K562 (cell line): ENCODE data around the gene VPS37B. TPM values are rescaled to one million over a fixed set of nuclear protein-coding genes. Genes with fewer than 3 reads are reported as not detected.

ENCODE experiments used
- ATAC-seq: fragments of 200-7000 bp; cut with Tn5 transposase; 3 replicates; pipeline ENCODE4 v1.9.1; 2020; ENCODE audit warnings: moderate library complexity
- BruUV-seq: library from RNA; stranded (reverse); fragments of 400-500 nt; replicated peaks from 2 replicates; lab custom pipeline; 2021; lab: Mats Ljungman, UMichigan
- CTCF ChIA-PET: fragments of 300-600 bp; formaldehyde crosslinking; extraction: SDS; loops from one replicate; lab custom pipeline; 2021; ENCODE audit warnings: low intra/inter-chr PET ratio; lab: Yijun Ruan, JAX
- POLR2A ChIA-PET: fragments of 300-600, 350-650 bp; sonication (Branson Sonifier 250); formaldehyde crosslinking; extraction: SDS; loops from one replicate; lab custom pipeline; 2021; ENCODE audit warnings: antibody characterized with exemption, inconsistent platforms; lab: Yijun Ruan, JAX
- DNase-seq, 4 experiments: peaks; one replicate each; pipeline versions ENCODE4 v3.0.0 to v3.0.0-alpha.2; 2011 to 2018; ENCODE audit warnings: low spot score in 3 of 4, mixed read lengths in 3 of 4; ENCODE audit errors: extremely low read depth in 1 of 4
- FAIRE-seq: peaks from 2 replicates; lab custom pipeline; 2011; peaks lifted over from hg19 to GRCh38; lab: Jason Lieb, UNC
- H2AFZ ChIP-seq: 2 replicates; pipeline ENCODE4 v1.6.0; 2011; ENCODE audit warnings: low read depth, low read length, control low read depth, inconsistent platforms
- H3K27ac ChIP-seq: fragments of 200-600 bp; 3 replicates; pipeline ENCODE4 v1.8.0; 2011; ENCODE audit warnings: low read depth, mild to moderate bottlenecking, control low read depth, inconsistent platforms, low read length, moderate library complexity, mixed read lengths; ENCODE audit errors: extremely low read depth
- H3K27me3 ChIP-seq, 2 experiments: fragments of 300-600 bp in 1 of 2; 2 replicates in 1 of 2; 3 replicates in 1 of 2; pipeline versions ENCODE4 v1.6.0 to v1.8.0; 2011; ENCODE audit warnings: inconsistent platforms in 2 of 2, low read length in 2 of 2, mild to moderate bottlenecking in 1 of 2, mixed read lengths in 1 of 2, moderate library complexity in 1 of 2; ENCODE audit not compliant: control insufficient read depth in 2 of 2, insufficient read depth in 2 of 2
- H3K36me3 ChIP-seq: fragments of 300-600 bp; 3 replicates; pipeline ENCODE4 v1.8.0; 2011; ENCODE audit warnings: mild to moderate bottlenecking, low read length, inconsistent platforms; ENCODE audit not compliant: control insufficient read depth, insufficient read depth
- H3K4me1 ChIP-seq, 2 experiments: fragments of 200-600 bp in 1 of 2; replicated peaks in 1 of 2; 2 replicates in 1 of 2; 3 replicates in 1 of 2; pipeline versions ENCODE4 v1.5.1 to v1.8.0; 2011; ENCODE audit warnings: inconsistent platforms in 2 of 2, low read length in 2 of 2, mild to moderate bottlenecking in 1 of 2, mixed read lengths in 1 of 2, moderate library complexity in 1 of 2; ENCODE audit not compliant: control insufficient read depth in 2 of 2, insufficient read depth in 2 of 2
- H3K4me2 ChIP-seq: 2 replicates; pipeline ENCODE4 v1.6.1; 2011; ENCODE audit warnings: low read length, control low read depth, inconsistent platforms, mixed read lengths; ENCODE audit not compliant: insufficient read depth
- H3K4me3 ChIP-seq: fragments of 200-600 bp; sonication (generic), shearing (Covaris generic); 2 replicates; pipeline ENCODE4 v1.5.1; 2016; ENCODE audit warnings: control low read depth, inconsistent platforms
- H3K79me2 ChIP-seq: fragments of 200-600 bp; 3 replicates; pipeline ENCODE4 v1.8.0; 2011; ENCODE audit warnings: low read length, inconsistent platforms; ENCODE audit not compliant: control insufficient read depth, insufficient read depth
- H3K9ac ChIP-seq, 2 experiments: 2 replicates each; pipeline versions ENCODE4 v1.6.0 to v1.6.1; 2011; ENCODE audit warnings: low read depth in 2 of 2, low read length in 2 of 2, control low read depth in 1 of 2, inconsistent platforms in 1 of 2, mild to moderate bottlenecking in 1 of 2, mixed read lengths in 1 of 2; ENCODE audit not compliant: insufficient read depth in 1 of 2
- H3K9me1 ChIP-seq: one replicate; pipeline ENCODE4 v1.6.0; 2011; ENCODE audit warnings: inconsistent platforms, mild to moderate bottlenecking, low read length, moderate library complexity; ENCODE audit not compliant: control insufficient read depth, insufficient read depth
- H3K9me3 ChIP-seq: replicated peaks from 2 replicates; pipeline ENCODE4 v1.5.1; 2011; ENCODE audit warnings: low read depth, low read length, inconsistent platforms; ENCODE audit not compliant: control insufficient read depth, insufficient read depth
- H4K20me1 ChIP-seq: replicated peaks from 2 replicates; pipeline ENCODE4 v1.6.1; 2011; ENCODE audit warnings: low read length, inconsistent platforms, mixed read lengths; ENCODE audit not compliant: control insufficient read depth, insufficient read depth
- POLR2G ChIP-seq: fragments of 200-400 bp; formaldehyde crosslinking; IDR thresholded peaks from 2 replicates; pipeline ENCODE4 v1.6.1; 2017; ENCODE audit warnings: low read depth, mild to moderate bottlenecking, antibody characterized with exemption, low read length, moderate library complexity
- SRSF9 ChIP-seq: fragments of 200-400 bp; formaldehyde crosslinking; IDR thresholded peaks from 2 replicates; pipeline ENCODE4 v1.6.1; 2017; ENCODE audit warnings: low read depth, low read length, borderline replicate concordance
- ZFX ChIP-seq: sonication (generic); formaldehyde crosslinking; IDR thresholded peaks from 2 replicates; pipeline ENCODE4 v1.8.0; 2022; ENCODE audit warnings: mild to moderate bottlenecking, missing genetic modification reagents, moderate library complexity
- WGBS: fragments of 100-300 bp; shearing (Covaris generic); methylation state at CpG from one replicate; pipeline ENCODE4 v1.1.6; 2016; ENCODE audit warnings: low coverage, mixed read lengths; ENCODE audit not compliant: insufficient coverage; ENCODE audit errors: missing lambda C conversion rate; 5-methylcytosine and 5-hydroxymethylcytosine counted together
- in situ Hi-C: fragments of 300-500 bp; cut with MboI; formaldehyde crosslinking; loops from 4 replicates; pipeline ENCODE4 v1.15.0; 2018; ENCODE audit warnings: inconsistent platforms, mixed read lengths
- intact Hi-C: fragments of 100-400 bp; cut with micrococcal nuclease; formaldehyde crosslinking; loops from 2 replicates; pipeline ENCODE4 v1.14.2; 2022
- polyA plus RNA-seq, 8 experiments: library from polyadenylated mRNA; depleted of rRNA in 4 of 8; stranded (reverse) in 5 of 8; unstranded in 3 of 8; fragments of >200 nt; fragmentation: Nextera tagmentation in 2 of 8; fragmentation: Illumina TruSeq in 1 of 8; extraction: Ambion mirVana in 2 of 8; extraction: Trizol in 1 of 8; gene quantifications; 2 replicates each; pipeline versions ENCODE4 v1.2.1 to v1.2.3, GENCODE V29; 2011 to 2014; ENCODE audit warnings: inconsistent platforms in 1 of 8, missing spikeins in 1 of 8
- total RNA-seq, 7 experiments: library from RNA; depleted of rRNA in 6 of 7; stranded (reverse); fragments of >200 nt in 6 of 7; fragmentation: Illumina TruSeq in 2 of 7; extraction: Trizol in 2 of 7; gene quantifications; 2 replicates each; pipeline versions ENCODE4 v1.2.1 to v1.2.3, GENCODE V29; 2011 to 2021; ENCODE audit warnings: low replicate concordance in 1 of 7
- TF ChIP-seq, protein P1 (sequence below): fragments of 250-450 bp; sonication (Bioruptor Pico); IDR thresholded peaks from 2 replicates; pipeline ENCODE4 v1.6.1; 2021; ENCODE audit warnings: mild to moderate bottlenecking
- TF ChIP-seq, protein P2 (sequence below): fragments of 250-450 bp; sonication (Bioruptor Pico); IDR thresholded peaks from 2 replicates; pipeline ENCODE4 v1.8.0; 2022; ENCODE audit warnings: moderate library complexity, mild to moderate bottlenecking, inconsistent platforms

VPS37B gene
- total and polyA plus RNA-seq, 9 of the 15 experiments (the other 6 are each of a cell fraction or from before 2014, with no cell fraction given): 0.28 to 37.4 (median 17.9) TPM

DNA sequence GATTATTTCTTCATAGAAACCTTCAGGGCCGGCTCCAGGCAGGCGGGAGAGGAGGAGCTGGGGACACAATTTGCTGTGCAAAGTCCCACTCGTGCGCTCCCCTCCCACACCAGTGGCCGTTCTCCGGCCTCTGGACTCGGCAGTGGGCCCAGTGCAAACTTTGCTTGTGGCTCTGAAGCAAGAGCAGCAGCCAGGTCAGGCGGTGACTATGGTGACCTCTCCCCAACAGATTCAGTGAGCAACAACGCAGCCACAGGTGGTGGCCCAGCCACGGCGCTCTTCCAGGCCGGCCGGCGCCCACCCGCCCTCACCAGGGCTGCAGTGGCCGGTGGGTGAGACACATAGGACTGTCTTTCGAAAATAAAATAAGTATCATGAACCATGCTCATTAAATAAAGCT is 29.5 kb downstream of the VPS37B start:
- Histone ChIP-seq H3K27ac (no peak overlapping the region), H3K4me2 (no peak overlapping the region), H3K27me3 (no peaks in the 10 kb centered on the region), H3K79me2 (peaks cover 7% of the 10 kb centered on the region; the same call in 2 of the 3 replicates), H2AFZ (no peak overlapping the region), H3K4me3 (no peak overlapping the region)
- POLR2A ChIA-PET: interaction anchor here (1.4 kb wide), 1 partner anchor 10 kb away, joined by 3 read pairs; no protein-coding TSS in a partner anchor
- FAIRE-seq: no peak
- in situ Hi-C loops: no loop called here
- intact Hi-C loops: no loop called here
- 94% methylated on average over 16 of the region's 17 CpGs for WGBS
- no peak for ATAC-seq
- TF ChIP-seq ZFX (CRISPR knock-in tag): peak; percentile 32; the same call in 1 of the 2 replicates
- TF ChIP-seq, protein P1, sequence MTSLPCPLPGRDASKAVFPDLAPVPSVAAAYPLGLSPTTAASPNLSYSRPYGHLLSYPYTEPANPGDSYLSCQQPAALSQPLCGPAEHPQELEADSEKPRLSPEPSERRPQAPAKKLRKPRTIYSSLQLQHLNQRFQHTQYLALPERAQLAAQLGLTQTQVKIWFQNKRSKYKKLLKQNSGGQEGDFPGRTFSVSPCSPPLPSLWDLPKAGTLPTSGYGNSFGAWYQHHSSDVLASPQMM (CRISPR knock-in tag): no peak
- no peak for TF ChIP-seq SRSF9
- TF ChIP-seq, protein P2, sequence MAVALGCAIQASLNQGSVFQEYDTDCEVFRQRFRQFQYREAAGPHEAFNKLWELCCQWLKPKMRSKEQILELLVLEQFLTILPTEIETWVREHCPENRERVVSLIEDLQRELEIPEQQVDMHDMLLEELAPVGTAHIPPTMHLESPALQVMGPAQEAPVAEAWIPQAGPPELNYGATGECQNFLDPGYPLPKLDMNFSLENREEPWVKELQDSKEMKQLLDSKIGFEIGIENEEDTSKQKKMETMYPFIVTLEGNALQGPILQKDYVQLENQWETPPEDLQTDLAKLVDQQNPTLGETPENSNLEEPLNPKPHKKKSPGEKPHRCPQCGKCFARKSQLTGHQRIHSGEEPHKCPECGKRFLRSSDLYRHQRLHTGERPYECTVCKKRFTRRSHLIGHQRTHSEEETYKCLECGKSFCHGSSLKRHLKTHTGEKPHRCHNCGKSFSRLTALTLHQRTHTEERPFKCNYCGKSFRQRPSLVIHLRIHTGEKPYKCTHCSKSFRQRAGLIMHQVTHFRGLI (CRISPR knock-in tag): no peak
- TF ChIP-seq POLR2G: 0 out of 2 replicates have a peak, but pooled peaks have one; percentile 17
- TF ChIP-seq, all 486 proteins: peak for 2
- Histone ChIP-seq H3K9ac (0 out of 4 replicates have a peak overlapping the region, but pooled peaks of 1 of the 2 experiments have one; percentile 12), H3K9me1 (no peaks in the 10 kb centered on the region), H3K36me3 (peaks cover 79% of the 10 kb centered on the region), H3K9me3 (no peaks in the 10 kb centered on the region), H4K20me1 (peaks cover 10% of the 10 kb centered on the region), H3K4me1 (peaks cover 0 to 51% of the 10 kb centered on the region in 2 experiments; a peak in 2 of 5 replicates)
- no peak for DNase-seq
- CTCF ChIA-PET: interaction anchor here (0.9 kb wide), 1 partner anchor 84 kb away, joined by 3 read pairs; no protein-coding TSS in a partner anchor
- BruUV-seq: TSS peak; percentile 35
